Sigmoid colon (tissue), 3 donors: ENCODE measurements around the gene AGFG1.

ENCODE experiments used
- POLR2A ChIP-seq, 2 donors: fragments of 450-650 bp; IDR thresholded peaks; one replicate each; pipeline ENCODE4 v1.6.1; 2016; ENCODE audit warnings: antibody characterized with exemption in 2 of 2, mild to moderate bottlenecking in 2 of 2, moderate library complexity in 2 of 2
- TF ChIP-seq, protein P1 (sequence below), 4 experiments: fragments of 450-650 bp in 3 of 4; fragments of 200-600 bp in 1 of 4; IDR thresholded peaks; one replicate each; pipeline ENCODE4 v1.5.1; 2016 to 2019; ENCODE audit warnings: antibody characterized with exemption in 4 of 4, mild to moderate bottlenecking in 3 of 4, moderate library complexity in 2 of 4

DNA sequence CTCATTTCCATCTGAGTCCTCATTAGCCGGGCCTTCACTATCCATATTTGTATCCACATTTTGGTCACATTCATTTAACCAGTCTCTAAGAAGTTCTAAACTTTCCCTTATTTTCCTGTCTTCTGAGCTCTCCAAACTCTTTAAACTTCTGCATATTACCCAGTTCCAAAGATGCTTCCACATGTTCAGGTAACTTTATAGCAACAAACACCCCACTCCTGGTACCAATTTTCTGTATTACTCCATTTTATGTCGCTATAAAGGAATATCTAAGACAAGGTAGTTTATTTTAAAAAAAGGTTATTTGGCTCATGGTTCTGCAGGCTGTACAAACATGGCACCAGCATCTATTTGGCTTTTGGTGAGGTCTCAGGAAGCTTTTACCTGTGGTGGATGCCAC is 38.8 kb upstream of the AGFG1 start:
- no peak for TF ChIP-seq POLR2A (IDR thresholded peaks at IDR 0.05)
- TF ChIP-seq, protein P1, sequence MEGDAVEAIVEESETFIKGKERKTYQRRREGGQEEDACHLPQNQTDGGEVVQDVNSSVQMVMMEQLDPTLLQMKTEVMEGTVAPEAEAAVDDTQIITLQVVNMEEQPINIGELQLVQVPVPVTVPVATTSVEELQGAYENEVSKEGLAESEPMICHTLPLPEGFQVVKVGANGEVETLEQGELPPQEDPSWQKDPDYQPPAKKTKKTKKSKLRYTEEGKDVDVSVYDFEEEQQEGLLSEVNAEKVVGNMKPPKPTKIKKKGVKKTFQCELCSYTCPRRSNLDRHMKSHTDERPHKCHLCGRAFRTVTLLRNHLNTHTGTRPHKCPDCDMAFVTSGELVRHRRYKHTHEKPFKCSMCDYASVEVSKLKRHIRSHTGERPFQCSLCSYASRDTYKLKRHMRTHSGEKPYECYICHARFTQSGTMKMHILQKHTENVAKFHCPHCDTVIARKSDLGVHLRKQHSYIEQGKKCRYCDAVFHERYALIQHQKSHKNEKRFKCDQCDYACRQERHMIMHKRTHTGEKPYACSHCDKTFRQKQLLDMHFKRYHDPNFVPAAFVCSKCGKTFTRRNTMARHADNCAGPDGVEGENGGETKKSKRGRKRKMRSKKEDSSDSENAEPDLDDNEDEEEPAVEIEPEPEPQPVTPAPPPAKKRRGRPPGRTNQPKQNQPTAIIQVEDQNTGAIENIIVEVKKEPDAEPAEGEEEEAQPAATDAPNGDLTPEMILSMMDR (IDR thresholded peaks at IDR 0.05): no peak
